ENCODE measurements around the gene SNTB2.

Gene SNTB2

DNA sequence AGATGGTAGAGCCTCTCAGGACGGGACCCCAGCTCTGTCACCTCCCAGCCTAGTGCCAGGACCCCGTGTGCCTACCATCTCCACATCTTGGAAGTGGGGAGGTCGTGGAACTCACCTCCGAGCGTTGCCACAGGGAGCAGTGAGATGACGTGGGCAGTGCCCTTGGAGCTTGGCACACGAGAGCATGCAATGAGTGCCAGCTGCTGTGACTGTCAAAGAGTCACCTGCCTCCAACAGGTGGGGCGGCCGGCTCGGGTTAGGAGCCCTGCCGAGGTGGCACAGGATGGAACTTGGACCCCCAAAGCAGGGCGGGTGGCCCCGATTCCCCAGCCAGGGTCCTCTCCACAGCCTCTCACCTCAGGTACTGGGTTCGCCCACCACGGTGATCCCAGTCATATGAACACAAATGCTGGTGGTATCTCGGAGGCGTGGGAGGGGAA lies 129.7 kb downstream of the SNTB2 start:
- no peak for DNase-seq (ENCODE audit: low read depth in 1 of 2, low spot score in 1 of 2)

DNA sequence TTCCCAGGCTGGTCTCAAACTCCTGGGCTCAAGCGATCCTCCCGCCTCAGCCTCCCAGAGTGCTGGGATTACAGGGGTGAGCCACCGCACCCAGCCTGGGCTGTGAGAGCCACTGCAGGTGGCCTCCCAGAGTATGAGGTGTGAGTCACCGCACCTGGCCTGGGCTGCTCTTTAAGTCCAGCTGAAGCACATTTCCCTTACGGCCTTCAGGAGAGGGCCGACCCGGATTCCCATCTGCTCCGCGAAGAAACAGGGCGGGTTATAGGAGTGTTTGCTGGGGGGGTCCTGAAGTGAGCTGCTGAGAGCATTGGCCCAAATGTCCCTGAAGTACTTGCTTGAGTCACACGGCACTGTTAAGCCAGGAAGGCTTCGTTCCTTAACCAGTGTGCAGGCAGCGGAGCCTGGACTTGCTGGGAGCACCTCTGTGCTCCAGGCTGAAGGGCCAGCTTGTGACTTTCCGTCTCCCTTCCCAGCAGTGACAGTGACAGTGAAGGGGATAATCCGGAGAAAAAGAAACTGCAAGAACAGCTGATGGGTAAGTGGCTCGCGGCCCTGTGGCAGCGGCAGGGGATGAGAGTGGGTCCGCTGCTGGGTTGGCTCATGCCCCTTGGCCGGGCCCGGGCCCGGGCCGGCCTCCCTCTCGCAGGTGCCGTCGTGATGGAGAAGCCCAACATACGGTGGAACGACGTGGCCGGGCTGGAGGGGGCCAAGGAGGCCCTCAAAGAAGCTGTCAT lies 131.4 kb downstream of the SNTB2 start:
- no peak for DNase-seq (ENCODE audit: low read depth in 1 of 2, low spot score in 1 of 2)

DNA sequence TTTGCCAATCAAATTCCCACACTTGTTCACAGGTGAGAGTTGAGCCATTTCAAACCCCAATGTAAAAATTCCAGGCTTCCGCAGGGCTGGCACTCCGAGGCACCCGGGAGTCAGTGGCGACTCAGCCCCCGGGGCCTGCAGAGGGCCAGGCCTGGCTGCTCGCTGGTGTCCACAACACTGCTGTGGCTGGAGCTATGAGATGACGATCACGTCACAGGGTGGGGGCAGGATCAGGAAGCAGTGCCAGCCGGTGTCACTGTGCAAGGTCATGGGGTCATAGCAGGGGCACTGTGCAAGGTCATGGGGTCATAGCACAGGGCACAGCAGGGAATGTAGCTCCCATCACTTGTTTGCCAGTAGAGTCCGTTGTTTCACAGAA lies 131.9 kb downstream of the SNTB2 start:
- DNase-seq (ENCODE audit: low read depth in 1 of 2, low spot score in 1 of 2): no peak

DNA sequence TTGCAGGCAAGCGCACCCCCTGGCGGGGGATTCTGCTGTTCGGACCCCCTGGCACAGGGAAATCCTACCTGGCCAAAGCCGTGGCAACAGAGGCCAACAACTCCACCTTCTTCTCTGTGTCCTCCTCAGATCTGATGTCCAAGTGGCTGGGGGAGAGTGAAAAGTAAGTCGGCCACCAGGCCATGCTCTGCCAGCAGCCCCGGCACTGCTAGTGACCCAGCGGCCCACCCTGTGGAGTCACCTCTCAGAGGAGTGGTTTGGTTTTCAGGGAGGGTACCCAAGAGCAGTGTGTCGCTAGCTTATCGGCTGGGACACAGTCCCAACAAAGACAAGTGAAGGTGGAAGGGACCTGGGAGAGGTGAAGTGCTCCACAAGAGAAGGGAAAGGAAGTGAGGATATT lies 132.4 kb downstream of the SNTB2 start:
- DNase-seq (ENCODE audit: low read depth in 1 of 2, low spot score in 1 of 2): no peak

DNA sequence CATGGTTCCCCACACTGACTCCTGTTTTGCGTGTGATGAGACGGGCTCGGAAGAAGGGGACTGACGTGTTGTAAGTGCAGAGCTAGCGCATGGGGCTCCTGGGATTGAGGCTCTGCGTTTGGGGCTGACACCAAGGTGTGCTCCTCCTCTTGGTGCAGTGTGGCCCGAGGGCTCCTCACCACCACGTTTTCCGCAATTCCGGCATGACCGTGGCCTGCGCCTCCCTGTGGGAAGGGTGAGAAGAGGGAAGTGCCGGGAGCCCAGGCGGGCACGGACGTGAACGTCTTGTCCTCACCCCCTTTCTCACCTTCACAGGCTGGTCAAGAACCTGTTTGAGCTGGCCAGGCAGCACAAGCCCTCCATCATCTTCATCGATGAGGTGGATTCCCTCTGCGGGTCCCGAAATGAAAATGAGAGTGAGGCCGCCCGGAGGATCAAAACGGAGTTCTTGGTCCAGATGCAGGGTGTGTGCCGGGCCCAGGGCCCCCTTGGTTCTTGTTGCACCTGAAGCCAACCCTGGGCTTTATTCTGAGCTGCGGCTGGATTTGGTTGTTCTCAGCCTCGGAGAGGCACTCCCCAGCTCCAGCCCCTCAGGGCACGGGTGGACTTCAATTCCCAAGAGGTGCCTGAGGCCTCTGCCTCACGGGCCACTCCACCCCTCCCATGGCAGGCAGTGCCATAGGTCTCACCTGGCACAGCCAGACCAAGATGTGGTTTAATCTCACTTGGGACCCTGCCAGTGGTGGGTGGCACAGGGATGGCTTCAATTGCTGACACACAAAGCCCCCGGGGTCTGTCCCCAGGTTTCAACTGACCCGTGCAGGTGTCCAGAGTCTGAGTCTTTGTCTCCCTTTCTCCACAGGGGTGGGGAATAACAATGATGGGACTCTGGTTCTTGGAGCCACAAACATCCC lies 133.1 kb downstream of the SNTB2 start:
- DNase-seq (ENCODE audit: low read depth in 1 of 2, low spot score in 1 of 2): no peak

DNA sequence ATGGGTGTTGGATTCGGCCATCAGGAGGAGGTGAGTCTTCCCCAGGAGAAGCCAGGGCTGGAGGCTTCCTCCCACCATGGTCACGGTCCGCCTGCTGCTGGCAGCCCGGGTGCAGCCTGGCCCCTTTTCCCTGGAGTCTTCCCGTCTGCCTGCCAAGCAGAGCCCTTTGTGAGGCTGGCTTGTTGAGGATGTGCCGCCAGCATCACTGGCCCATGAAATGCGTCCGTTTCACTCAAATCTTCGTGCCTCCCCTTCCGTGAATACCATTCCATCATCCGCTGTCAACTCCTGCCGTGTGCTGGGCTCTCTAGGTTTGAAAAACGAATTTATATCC lies 133.7 kb downstream of the SNTB2 start:
- DNase-seq (ENCODE audit: low read depth in 1 of 2, low spot score in 1 of 2): no peak

DNA sequence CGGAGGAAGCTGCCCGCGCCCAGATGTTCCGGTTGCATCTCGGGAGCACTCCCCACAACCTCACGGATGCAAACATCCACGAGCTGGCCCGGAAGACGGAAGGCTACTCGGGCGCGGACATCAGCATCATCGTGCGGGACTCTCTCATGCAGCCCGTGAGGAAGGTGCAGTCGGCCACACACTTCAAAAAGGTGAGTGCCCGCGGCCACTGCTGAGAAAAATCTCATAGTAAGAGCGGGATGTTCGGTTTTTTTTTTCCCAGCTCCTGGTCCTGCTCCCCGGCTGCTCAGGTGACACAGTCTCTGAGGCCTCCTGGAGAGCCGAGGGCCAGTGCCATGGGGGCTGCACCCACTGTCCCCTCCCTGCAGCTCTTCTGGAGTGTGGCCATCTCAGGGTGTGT lies 134.1 kb downstream of the SNTB2 start:
- no peak for DNase-seq (ENCODE audit: low read depth in 1 of 2, low spot score in 1 of 2)

DNA sequence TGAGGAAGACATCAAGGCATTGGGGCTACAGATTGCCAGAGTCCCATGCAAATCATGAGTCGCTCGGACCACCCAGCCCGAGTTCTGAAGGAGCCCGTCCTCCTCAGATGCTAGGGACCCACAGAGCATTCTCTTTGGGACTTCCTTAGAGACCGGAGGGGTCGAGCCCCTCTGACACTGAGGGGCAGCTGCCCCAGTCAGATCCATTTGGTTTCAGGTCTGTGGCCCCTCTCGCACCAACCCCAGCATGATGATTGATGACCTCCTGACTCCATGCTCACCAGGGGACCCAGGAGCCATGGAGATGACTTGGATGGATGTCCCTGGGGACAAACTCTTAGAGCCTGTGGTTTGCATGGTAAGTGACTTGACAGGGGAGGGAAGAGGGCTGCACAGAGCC lies 135.4 kb downstream of the SNTB2 start:
- DNase-seq (ENCODE audit: low read depth in 1 of 2, low spot score in 1 of 2): no peak

DNA sequence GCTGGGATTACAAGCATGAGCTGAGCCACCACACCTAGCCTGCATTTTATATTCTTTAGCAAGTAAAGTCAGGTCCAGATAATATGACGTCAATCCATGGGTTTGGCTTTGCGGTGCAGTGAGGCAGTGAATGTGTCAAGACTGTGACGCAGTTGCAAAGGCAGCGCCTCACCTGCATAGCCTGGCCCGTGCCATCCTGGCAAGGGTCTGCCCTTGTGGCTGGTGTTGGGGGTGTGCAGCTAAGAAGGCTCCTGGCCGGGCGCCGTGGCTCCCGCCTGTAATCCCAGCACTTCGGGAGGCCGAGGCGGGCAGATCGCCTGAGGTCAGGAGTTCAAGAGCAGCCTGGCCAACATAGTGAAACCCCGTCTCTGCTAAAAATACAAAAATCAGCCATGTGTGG lies 136.5 kb downstream of the SNTB2 start:
- no peak for DNase-seq (ENCODE audit: low read depth in 1 of 2, low spot score in 1 of 2)

DNA sequence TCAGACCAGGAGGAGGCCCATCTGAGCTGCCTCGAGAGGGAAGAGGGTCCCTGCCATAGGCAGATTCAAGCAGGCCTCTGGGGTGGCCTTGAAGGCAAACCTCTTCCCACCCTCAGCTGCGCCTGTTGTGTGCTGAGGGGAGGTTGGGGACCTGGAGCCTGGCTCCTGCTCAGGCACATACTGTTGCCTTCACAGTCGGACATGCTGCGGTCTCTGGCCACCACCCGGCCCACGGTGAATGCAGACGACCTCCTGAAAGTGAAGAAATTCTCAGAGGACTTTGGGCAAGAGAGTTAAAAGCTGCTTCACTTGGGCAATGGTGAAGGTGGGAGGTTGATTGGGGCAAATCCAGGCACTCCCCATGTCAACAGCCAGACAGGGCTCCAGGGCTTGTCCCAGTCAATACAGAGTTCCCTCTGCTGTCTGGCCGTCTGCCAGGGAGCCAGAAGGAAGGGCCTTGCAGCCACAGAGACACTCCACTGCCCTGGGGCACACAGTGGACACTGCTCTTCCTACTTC lies 137.1 kb downstream of the SNTB2 start:
- DNase-seq (ENCODE audit: low read depth in 1 of 2, low spot score in 1 of 2): no peak

DNA sequence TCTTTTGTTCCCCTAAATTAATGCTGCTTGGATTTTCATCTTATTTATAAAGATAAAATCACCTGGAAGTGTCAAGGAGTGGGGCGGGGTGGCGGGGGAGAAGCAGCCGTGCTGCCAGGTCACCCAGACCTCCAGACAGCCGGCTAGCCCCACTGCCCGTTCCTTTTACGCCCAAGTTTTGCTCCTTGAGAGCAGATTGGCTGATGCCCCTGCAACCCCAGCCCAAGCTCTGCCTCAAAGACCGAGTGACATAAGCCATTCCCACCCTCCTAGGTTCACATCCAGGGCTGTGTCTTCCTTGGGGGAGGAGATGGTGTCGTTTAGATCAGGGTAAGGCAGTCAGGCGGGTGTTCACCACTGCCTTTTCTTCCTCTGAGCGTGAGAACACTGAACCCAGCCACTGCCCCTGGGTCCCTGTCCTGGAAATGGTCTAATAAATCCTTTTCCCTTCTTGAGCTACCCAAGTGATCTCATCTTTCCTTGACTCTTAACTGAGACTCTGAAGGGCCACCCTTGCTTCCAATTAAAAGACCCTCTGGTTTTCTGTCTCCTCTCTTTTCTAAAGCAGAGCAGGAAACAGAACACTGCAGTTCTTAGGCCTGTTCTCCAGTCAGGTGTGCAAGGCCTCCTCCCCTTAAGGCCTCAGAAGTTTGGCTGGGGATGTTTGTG lies 137.8 kb downstream of the SNTB2 start:
- no peak for DNase-seq (ENCODE audit: low read depth in 1 of 2, low spot score in 1 of 2)

DNA sequence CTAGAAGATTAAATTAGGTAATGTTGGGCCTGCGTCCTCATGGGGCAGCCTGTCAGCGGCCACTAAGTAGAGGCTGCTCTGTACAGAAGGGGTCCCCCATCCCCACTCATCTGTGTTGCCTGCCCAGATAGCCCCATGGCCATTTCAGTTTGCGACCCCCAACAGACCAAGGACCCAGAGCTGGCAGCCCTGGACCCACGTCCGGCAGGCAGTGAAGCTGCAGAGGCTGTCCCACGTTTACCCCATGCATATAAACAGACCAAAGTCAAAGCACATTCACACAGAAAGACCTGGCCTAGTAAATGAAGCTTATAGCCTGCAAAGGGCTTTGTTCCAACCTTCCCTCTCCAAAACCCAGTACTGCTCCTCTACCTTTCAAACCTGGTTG lies 138.8 kb downstream of the SNTB2 start:
- no peak for DNase-seq (ENCODE audit: low read depth in 1 of 2, low spot score in 1 of 2)

DNA sequence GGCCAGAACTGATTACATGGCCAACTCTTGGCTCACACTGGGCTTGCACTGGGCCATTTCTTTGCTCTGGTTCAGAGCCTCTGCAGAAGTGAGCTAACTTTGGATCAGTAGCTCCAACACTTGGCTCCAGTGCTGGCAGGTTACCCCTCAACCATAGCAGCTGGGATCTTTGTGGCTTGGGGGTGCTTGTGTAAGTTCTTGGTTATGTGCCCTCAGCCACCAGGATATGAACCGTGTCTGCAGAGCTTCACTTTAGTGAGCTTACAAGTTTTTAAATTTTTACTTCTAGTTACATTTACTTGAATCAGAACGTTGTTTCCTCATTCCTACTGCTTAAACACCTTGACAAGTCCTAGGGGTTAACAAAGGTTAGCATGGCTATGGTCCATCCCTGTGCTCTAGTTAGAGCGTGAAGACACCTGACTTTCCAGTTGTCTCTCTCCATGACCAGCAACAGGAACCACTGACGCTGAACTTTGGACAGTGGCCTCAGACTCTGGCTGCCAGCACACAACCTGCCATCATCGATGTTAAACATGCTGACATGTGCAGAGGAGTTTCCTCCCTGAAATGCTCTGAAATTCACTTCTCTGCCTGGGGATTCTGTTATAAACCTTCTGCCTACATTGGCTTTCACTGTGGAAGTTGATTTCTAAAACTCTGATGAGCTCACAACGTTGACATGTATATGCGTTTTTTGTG lies 139.4 kb downstream of the SNTB2 start:
- DNase-seq (ENCODE audit: low read depth in 1 of 2, low spot score in 1 of 2): no peak

DNA sequence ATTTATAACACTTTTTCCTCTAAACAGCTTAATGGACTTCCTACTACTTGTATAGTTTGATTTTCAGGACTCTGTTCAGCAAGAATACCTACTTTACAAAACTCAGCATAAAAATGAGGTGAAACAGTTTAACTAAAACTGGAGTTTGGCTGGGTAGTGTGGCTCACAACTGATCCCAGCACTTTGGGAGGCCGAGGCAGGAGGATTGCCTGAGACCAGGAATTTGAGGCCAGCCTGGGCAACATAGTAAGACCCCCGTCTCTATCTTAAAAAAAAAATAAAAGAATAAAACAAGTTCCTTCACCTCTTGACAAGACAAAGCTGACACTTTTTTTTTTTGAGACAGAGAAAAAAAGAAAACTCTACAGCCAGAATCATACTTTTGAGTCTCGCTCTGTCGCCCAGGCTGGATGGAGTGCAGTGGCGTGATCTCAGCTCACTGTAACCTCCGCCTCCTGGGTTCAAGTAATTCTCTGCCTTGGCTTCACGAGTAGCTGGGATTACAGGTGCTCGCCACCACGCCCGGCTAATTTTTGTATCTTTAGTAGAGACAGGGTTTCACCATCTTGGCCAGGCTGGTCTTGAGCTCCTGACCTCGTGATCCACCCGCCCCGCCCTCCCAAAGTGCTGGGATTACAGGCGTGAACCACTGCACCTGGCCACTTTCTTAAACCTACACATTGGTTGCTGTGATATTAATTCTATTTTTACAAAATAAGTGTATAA lies 140.8 kb downstream of the SNTB2 start:
- no peak for DNase-seq (ENCODE audit: low read depth in 1 of 2, low spot score in 1 of 2)

DNA sequence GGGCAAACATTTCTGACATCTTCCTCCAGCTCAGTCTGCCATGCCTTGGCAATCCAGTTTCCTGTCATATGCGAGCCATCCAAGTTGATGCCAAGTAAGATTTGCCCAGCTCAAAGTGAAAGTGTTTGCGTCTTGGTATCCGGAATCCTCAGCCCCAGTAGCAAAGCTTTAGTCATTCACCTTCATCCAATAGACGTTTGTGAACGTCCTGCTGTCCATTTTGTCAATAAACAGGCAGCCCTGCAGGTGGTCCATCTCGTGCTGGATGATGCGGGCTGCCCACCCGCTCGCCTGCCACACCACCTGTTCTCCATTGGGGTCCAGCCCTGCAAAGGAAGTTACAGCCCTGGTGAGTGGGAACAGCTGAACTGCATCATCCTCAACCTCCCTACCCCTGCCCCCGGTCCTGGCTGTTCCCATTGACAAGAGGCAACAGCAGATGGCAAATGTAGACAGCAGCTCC lies 141.9 kb downstream of the SNTB2 start:
- DNase-seq (ENCODE audit: low read depth in 1 of 2, low spot score in 1 of 2): no peak

DNA sequence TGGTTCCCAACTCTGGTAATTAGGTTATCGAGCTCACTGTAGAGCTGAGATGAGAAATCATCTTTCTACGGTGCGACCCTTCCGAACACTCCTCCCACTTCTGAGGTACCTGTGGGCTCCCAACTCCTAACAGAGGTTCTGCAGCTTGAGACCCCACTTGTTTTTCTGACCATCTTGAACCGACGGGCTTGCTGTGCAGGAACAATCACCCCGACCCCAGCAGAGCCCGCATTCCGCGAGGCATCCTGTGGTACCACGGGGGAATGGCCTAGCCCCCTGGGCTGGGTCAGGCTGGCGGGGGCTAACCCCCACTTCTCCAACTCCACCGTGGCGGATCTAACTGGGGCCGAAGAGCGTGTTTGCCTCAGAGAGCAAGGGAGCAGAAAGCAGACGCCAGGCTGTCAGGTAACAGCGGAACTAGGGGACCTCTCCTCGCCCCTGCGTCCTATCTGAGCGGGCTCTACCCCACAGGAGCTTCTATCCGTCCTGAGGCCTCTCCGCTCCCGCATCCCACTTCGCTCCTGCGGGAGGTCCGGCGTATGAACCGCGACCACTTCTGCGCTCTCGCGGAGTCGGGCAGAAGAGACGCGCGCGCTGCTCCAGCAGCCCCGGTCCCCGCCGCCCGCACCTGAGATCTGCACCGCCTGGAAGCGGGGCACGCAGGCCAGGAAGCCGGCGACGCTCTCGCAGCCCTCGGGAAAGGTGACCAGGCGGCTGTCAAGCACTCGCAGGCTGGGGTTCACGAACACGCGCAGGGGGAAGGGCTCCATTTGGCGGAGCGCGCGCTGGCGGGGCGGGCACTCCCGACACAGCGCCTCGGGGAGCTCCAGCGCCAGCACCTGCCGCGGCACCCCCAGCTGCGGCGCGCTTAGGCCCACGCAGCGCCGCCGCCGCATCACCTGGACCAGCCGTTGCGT lies 142.7 kb downstream of the SNTB2 start:
- DNase-seq (ENCODE audit: low read depth in 1 of 2, low spot score in 1 of 2): peak; percentile 15 to 30

DNA sequence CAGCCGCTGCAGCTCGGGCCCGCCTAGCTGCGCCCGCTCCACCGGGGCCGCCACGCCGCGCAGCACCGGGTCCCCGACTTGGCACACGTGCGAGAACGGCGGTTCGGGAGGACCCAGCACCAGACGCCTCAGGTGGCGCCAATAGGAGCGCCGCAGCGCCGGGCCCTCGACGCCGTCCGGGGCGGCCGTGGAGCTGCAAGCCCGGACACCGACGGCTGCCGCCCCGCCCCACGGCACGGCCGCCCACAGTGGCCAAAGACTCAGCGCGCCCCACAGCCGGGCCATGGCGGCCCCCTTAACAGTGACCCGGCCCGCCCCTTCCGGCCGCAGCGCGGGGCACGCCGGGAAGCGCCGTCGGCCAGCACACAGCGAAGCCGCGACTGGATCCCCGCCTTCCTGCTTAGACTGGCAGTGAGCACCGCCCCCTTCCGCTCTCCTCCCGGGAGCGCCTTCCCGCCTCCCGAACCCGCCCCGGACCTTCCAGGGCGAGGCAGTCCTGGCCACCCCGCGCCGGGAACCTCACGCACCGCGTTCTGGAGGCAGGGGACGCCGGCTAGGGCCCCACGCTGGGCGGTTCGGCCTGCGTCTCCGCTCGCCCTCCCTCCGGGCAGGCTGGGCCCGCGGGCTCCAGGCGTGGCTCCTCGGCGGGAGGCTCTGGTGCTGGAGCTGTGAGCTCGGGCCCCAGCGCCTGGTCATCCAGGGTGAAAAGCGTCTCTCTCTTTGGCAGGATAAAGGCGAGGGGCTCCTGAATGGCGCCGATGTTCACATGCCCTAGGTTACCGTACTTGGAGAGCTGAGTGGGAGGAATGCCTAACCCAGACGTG lies 143.5 kb downstream of the SNTB2 start, which contains the start of gene PDF:
PDF (minus strand) TSS at position 303 of the 824 bp plus-strand sequence; CDS start at position 285, 18 bp downstream.
- peak; percentile 59 to 81 for DNase-seq (ENCODE audit: low read depth in 1 of 2, low spot score in 1 of 2)

DNA sequence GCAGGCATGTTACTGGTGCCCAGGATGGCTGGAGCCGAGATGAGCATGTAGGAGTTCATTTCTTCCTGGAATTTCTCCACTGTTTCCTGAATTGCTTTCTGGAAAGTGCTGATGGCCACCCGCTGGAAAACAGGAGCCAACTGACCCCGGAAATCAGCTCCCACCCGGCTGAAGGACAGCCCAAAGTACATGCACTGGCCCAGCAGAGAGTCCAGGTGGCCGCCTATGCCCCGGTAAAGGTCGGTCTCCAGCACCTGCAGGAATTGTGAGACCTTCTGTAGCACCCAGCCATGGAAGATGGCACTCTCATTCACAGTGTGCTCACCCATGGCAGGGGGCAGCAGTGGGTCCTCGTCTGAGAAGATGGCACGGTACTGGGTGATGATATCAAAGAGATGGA lies 147.7 kb downstream of the SNTB2 start:
- no peak for DNase-seq (ENCODE audit: low read depth in 1 of 2, low spot score in 1 of 2)

Data from activated T-helper 1 cell treated with anti-CD3 and anti-CD28 coated beads, Interleukin-2, amount 50 U/mL, for 16 hours (primary cell).